Gastrocnemius medialis (tissue), 4 donors: ENCODE results near the gene PRR5L. TPM values are rescaled to one million over a fixed set of nuclear protein-coding genes. Genes with fewer than 3 reads are reported as not detected.

Experiments used
- ATAC-seq, 2 donors: fragments of 150-250 bp; one replicate each; pipeline ENCODE4 v1.9.1; 2016
- DNase-seq, 2 donors: peaks; one replicate each; pipeline ENCODE4 v3.0.0-alpha.2; 2019
- H3K27ac ChIP-seq, 4 donors: fragments of 200-600 bp; sonication (generic); 1 replicate in 1 of 4; 2 replicates in 3 of 4; pipeline ENCODE4 v1.5.1; 2016 to 2018; ENCODE audit warnings: mild to moderate bottlenecking in 2 of 4, moderate library complexity in 1 of 4
- H3K27me3 ChIP-seq, 3 donors: fragments of 200-600 bp; sonication (generic) in 2 of 3; 1 replicate in 1 of 3; 2 replicates in 2 of 3; pipeline versions ENCODE4 v1.5.1 to v1.6.0; 2016 to 2019; ENCODE audit warnings: mild to moderate bottlenecking in 1 of 3, moderate library complexity in 1 of 3
- H3K36me3 ChIP-seq, 2 donors: fragments of 200-600 bp; sonication (generic) in 1 of 2; one replicate each; pipeline ENCODE4 v1.5.1; 2017 to 2018
- H3K4me1 ChIP-seq, 2 donors: fragments of 200-600 bp; sonication (generic) in 1 of 2; one replicate each; pipeline ENCODE4 v1.5.1; 2016 to 2017; ENCODE audit warnings: mild to moderate bottlenecking in 2 of 2
- H3K4me3 ChIP-seq, 4 donors: fragments of 200-600 bp; sonication (generic) in 3 of 4; 1 replicate in 1 of 4; 2 replicates in 3 of 4; pipeline ENCODE4 v1.5.1; 2016 to 2019; ENCODE audit warnings: mild to moderate bottlenecking in 2 of 4
- H3K9me3 ChIP-seq, 3 donors: fragments of 200-600 bp; sonication (generic) in 2 of 3; 1 replicate in 1 of 3; 2 replicates in 2 of 3; pipeline ENCODE4 v1.5.1; 2016 to 2019
- POLR2A ChIP-seq, 2 donors: fragments of 450-650 bp; IDR thresholded peaks; one replicate each; pipeline ENCODE4 v1.6.1; 2017; ENCODE audit warnings: antibody characterized with exemption in 2 of 2, mild to moderate bottlenecking in 2 of 2, moderate library complexity in 2 of 2
- in situ Hi-C, 4 donors: fragments of 200-750 bp; cut with MboI; loops; one replicate each; pipeline versions ENCODE4 v1.15.0 to v1.8.0; 2017; ENCODE audit warnings: low sequenced_read_pairs in 4 of 4
- intact Hi-C: fragments of 100-400 bp; cut with DNase I; formaldehyde crosslinking; loops from one replicate; pipeline ENCODE4 v1.15.1; 2023; ENCODE audit warnings: low total_unique reads
- total RNA-seq, 4 donors: library from RNA; depleted of rRNA; stranded (reverse); fragments of >200 nt; gene quantifications; one replicate each; pipeline versions ENCODE4 v1.1.0 to v1.2.3, GENCODE V29; 2016
- TF ChIP-seq, protein P1 (sequence below), 5 experiments: fragments of 450-650 bp in 3 of 5; fragments of 200-600 bp in 2 of 5; sonication (generic) in 2 of 5; IDR thresholded peaks in 4 of 5; conservative IDR thresholded peaks in 1 of 5; 1 replicate in 4 of 5; 2 replicates in 1 of 5; pipeline ENCODE4 v1.5.1; 2016 to 2019; ENCODE audit warnings: antibody characterized with exemption in 5 of 5, mild to moderate bottlenecking in 3 of 5, moderate library complexity in 3 of 5

The PRR5L gene
- total RNA-seq, 4 donors from 2014 or later, result 0.46 to 3.2 (median 1.2) TPM

DNA sequence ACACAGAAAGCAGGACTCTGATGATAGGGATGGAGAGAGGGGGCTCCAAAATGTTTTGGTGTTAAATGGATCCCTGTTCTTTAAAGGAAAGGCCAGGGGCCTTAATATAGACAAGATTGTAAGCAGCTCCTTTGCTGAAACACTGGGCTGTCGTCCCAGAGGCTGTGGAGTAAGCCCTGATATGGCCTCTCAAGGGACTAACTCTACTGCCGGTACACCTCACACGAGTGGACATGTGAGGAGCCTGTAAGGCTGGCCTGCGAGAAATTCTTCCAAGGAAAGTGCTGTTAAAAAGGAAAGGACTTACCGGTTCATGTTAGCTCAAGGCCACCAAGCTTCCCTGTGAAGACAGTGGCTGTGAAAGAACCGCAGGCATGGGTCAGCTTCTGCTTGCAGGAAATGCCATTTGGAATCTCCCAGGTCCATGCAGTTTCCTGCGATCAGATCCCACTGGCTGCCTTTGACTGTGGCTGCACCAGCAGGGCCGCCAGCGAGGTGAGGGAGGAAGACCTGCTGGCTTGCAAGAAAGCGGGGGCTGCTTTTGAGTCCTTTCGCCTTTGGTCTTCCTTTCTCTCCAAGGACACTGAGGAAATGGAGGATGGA is 106.6 kb downstream of the PRR5L start:
- no peak overlapping the region for H3K4me3 ChIP-seq
- in situ Hi-C loops, result no loop called here
- no peaks in the 10 kb centered on the region for H3K36me3 ChIP-seq
- no peak for DNase-seq
- no peaks in the 10 kb centered on the region for H3K9me3 ChIP-seq
- intact Hi-C loops, result no loop called here
- H3K27ac ChIP-seq, result no peak overlapping the region
- no peak for ATAC-seq
- no peaks in the 10 kb centered on the region for H3K27me3 ChIP-seq
- no peaks in the 10 kb centered on the region for H3K4me1 ChIP-seq
- TF ChIP-seq, protein P1, sequence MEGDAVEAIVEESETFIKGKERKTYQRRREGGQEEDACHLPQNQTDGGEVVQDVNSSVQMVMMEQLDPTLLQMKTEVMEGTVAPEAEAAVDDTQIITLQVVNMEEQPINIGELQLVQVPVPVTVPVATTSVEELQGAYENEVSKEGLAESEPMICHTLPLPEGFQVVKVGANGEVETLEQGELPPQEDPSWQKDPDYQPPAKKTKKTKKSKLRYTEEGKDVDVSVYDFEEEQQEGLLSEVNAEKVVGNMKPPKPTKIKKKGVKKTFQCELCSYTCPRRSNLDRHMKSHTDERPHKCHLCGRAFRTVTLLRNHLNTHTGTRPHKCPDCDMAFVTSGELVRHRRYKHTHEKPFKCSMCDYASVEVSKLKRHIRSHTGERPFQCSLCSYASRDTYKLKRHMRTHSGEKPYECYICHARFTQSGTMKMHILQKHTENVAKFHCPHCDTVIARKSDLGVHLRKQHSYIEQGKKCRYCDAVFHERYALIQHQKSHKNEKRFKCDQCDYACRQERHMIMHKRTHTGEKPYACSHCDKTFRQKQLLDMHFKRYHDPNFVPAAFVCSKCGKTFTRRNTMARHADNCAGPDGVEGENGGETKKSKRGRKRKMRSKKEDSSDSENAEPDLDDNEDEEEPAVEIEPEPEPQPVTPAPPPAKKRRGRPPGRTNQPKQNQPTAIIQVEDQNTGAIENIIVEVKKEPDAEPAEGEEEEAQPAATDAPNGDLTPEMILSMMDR (IDR thresholded peaks at IDR 0.05 in 4 of 5, conservative IDR thresholded peaks at IDR 0.05 in 1 of 5), result no peak
- TF ChIP-seq POLR2A (IDR thresholded peaks at IDR 0.05), result no peak

GRCh38 chr11:36403661-36404060 is 107.6 kb downstream of the PRR5L start:
- DNase-seq, result no peak
- in situ Hi-C loops, result no loop called here
- no peak overlapping the region for H3K27ac ChIP-seq
- H3K4me3 ChIP-seq, result no peak overlapping the region
- H3K4me1 ChIP-seq, result no peaks in the 10 kb centered on the region
- H3K9me3 ChIP-seq, result no peaks in the 10 kb centered on the region
- TF ChIP-seq POLR2A (IDR thresholded peaks at IDR 0.05), result no peak
- TF ChIP-seq, protein P1 (IDR thresholded peaks at IDR 0.05 in 4 of 5, conservative IDR thresholded peaks at IDR 0.05 in 1 of 5), result no peak
- no peaks in the 10 kb centered on the region for H3K27me3 ChIP-seq
- no peak for ATAC-seq
- intact Hi-C loops, result no loop called here
- H3K36me3 ChIP-seq, result no peaks in the 10 kb centered on the region

DNA sequence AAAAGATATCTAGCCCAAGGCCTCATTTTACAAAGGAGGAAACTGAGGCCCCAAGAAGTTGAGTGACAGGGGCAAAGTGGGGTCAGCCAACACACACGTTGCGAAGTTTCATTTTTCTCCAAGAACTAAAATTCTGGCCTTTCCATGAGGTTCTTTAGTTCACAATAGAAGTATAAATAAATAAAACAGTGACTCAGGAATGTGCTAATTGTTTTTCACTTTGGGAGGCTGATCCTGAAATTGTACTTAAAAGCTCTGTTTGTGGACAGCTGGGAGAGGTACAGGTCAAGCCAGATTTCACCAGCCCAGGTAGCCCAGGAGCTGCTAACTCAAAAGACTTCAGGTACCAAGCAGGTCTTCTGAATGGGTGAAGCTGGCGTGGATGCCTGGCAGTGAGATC is 108.7 kb downstream of the PRR5L start:
- TF ChIP-seq, protein P1 (IDR thresholded peaks at IDR 0.05 in 4 of 5, conservative IDR thresholded peaks at IDR 0.05 in 1 of 5), result no peak
- TF ChIP-seq POLR2A (IDR thresholded peaks at IDR 0.05), result no peak
- Histone ChIP-seq H3K4me1 (no peaks in the 10 kb centered on the region), H3K9me3 (no peaks in the 10 kb centered on the region), H3K27ac (no peak overlapping the region), H3K4me3 (no peak overlapping the region), H3K27me3 (no peaks in the 10 kb centered on the region), H3K36me3 (no peaks in the 10 kb centered on the region)
- intact Hi-C loops, result no loop called here
- DNase-seq, result no peak
- no peak for ATAC-seq
- in situ Hi-C loops, result no loop called here

- no peak overlapping the region for H3K27ac ChIP-seq
- in situ Hi-C loops, result no loop called here
- H3K9me3 ChIP-seq, result no peaks in the 10 kb centered on the region
- TF ChIP-seq, protein P1 (IDR thresholded peaks at IDR 0.05 in 4 of 5, conservative IDR thresholded peaks at IDR 0.05 in 1 of 5), result no peak
- TF ChIP-seq POLR2A (IDR thresholded peaks at IDR 0.05), result no peak
- ATAC-seq (no peak), DNase-seq (no peak)
- no peaks in the 10 kb centered on the region for H3K36me3 ChIP-seq
- intact Hi-C loops, result no loop called here
- no peak overlapping the region for H3K4me3 ChIP-seq
- no peaks in the 10 kb centered on the region for H3K4me1 ChIP-seq
- H3K27me3 ChIP-seq, result no peaks in the 10 kb centered on the region
Measured at GRCh38 chr11:36405585-36406367, 109.7 kb downstream of the PRR5L start.
